Posterior vena cava (tissue), 2 donors: Measurements from ENCODE around the gene SH3PXD2B. TPM values are rescaled to one million over a fixed set of nuclear protein-coding genes. Genes with fewer than 3 reads are reported as not detected.
"Not testable (repeated sequence)": the region's sequence is repeated elsewhere in the genome, so short reads cannot be mapped to it uniquely, and the experiment has no call there.

ENCODE experiments used
- DNase-seq: peaks from one replicate; pipeline ENCODE4 v3.0.0-alpha.2; 2020; ENCODE audit warnings: low spot score
- intact Hi-C, 2 donors: fragments of 100-400 bp; cut with DNase I; formaldehyde crosslinking; loops; one replicate each; pipeline versions ENCODE4 v1.14.1 to v1.14.2; 2022 to 2023
- total RNA-seq, 2 donors: library from RNA; stranded (reverse); fragmentation: NEBNext Ultra II Directional; extraction: Animal tissue kit (Norgen Biotek cat#: 25700); gene quantifications; one replicate each; pipeline ENCODE4 v1.2.1, GENCODE V29; 2021
- donor health status: DM: yes; HTN: yes; CAD: no.
- donor health status: DM: yes; HTN: yes; CAD: no.

Gene SH3PXD2B
- total RNA-seq, 2 donors from 2014 or later, result 85.2 to 114 TPM

- intact Hi-C loops, result no loop called here
- DNase-seq, result no peak
Measured at GRCh38 chr5:172413601-172414171, 40.6 kb downstream of the SH3PXD2B start.

GRCh38 chr5:172412724-172413286, 41.5 kb downstream of the SH3PXD2B start:
- intact Hi-C loops, result no loop called here
- peak; percentile 98 for DNase-seq

GRCh38 chr5:172411484-172412072, 42.7 kb downstream of the SH3PXD2B start:
- intact Hi-C loops, result no loop called here
- peak; percentile 84 for DNase-seq

- no peak for DNase-seq
- intact Hi-C loops, result no loop called here
Measured at GRCh38 chr5:172410662-172411483, 43.5 kb downstream of the SH3PXD2B start.

GRCh38 chr5:172410160-172410559, 44.2 kb downstream of the SH3PXD2B start:
- intact Hi-C loops, result no loop called here
- no peak for DNase-seq

- intact Hi-C loops, DNase-seq: not testable (repeated sequence)
Measured at GRCh38 chr5:172409477-172409876, 44.8 kb downstream of the SH3PXD2B start.

GRCh38 chr5:172407822-172408221, 46.5 kb downstream of the SH3PXD2B start:
- DNase-seq, result peak; percentile 85
- intact Hi-C loops, result no loop called here

GRCh38 chr5:172407241-172407691, 47.1 kb downstream of the SH3PXD2B start:
- intact Hi-C loops, result no loop called here
- no peak for DNase-seq

GRCh38 chr5:172405226-172406107, 48.9 kb downstream of the SH3PXD2B start:
- intact Hi-C loops, result no loop called here
- DNase-seq, result no peak

- peak; percentile 17 for DNase-seq
- intact Hi-C loops, result no loop called here
Measured at GRCh38 chr5:172404746-172405145, 49.6 kb downstream of the SH3PXD2B start.

- peak; percentile 43 for DNase-seq
- intact Hi-C loops, result no loop called here
Measured at GRCh38 chr5:172403817-172404216, 50.5 kb downstream of the SH3PXD2B start.

GRCh38 chr5:172403189-172403796, 51.0 kb downstream of the SH3PXD2B start:
- intact Hi-C loops, result no loop called here
- DNase-seq, result peak; percentile 94

- intact Hi-C loops, result no loop called here
- no peak for DNase-seq
Measured at GRCh38 chr5:172402531-172403188, 51.7 kb downstream of the SH3PXD2B start.

GRCh38 chr5:172402031-172402430, 52.3 kb downstream of the SH3PXD2B start:
- intact Hi-C loops, DNase-seq: not testable (repeated sequence)

- no peak for DNase-seq
- intact Hi-C loops, result loop anchor here in 1 of 2 donors (2.0 kb wide), 1 partner anchor 23 kb away; no protein-coding TSS in a partner anchor
Measured at GRCh38 chr5:172399826-172400225, 54.5 kb downstream of the SH3PXD2B start.

- peak; percentile 47 for DNase-seq
- intact Hi-C loops, result no loop called here
Measured at GRCh38 chr5:172399336-172399735, 55.0 kb downstream of the SH3PXD2B start.

- intact Hi-C loops, result not testable (repeated sequence)
- DNase-seq, result peak; percentile 5
Measured at GRCh38 chr5:172398645-172399044, 55.7 kb downstream of the SH3PXD2B start.

GRCh38 chr5:172396994-172397393, 57.3 kb downstream of the SH3PXD2B start:
- intact Hi-C loops, result not testable (repeated sequence)
- DNase-seq, result peak; percentile 1
